Natural killer cell treated with Interleukin-12 subunit alpha and Interleukin-12 subunit beta and Interleukin-15 and Interleukin-18, amount 100 ng/mL, for 72 hours (primary cell): Measurements from ENCODE around the gene PUSL1. TPM values are rescaled to one million over a fixed set of nuclear protein-coding genes. Genes with fewer than 3 reads are reported as not detected.
"Not testable (repeated sequence)": the region's sequence is repeated elsewhere in the genome, so short reads cannot be mapped to it uniquely, and the experiment has no call there.

Experiments
- ATAC-seq, 2 donors: fragments of 150-1000 bp; cut with Tn5 transposase in 1 of 2; sonication (Bioruptor Pico), chemical (Tn5 transposase) in 1 of 2; 2 replicates each; pipeline ENCODE4 v1.10.0; 2021
- DNase-seq: peaks from one replicate; pipeline ENCODE4 v3.0.0; 2022; ENCODE audit warnings: low spot score
- H3K27ac Mint-ChIP-seq, 2 donors: 1 replicate in 1 of 2; 2 replicates in 1 of 2; pipeline ENCODE4 v1.8.0; 2022; ENCODE audit warnings: mixed read lengths in 2 of 2, mild to moderate bottlenecking in 1 of 2, moderate library complexity in 1 of 2
- H3K27me3 Mint-ChIP-seq, 2 donors: 1 replicate in 1 of 2; 2 replicates in 1 of 2; pipeline ENCODE4 v1.8.0; 2022; ENCODE audit warnings: mixed read lengths in 2 of 2
- H3K36me3 Mint-ChIP-seq: one replicate; pipeline ENCODE4 v1.8.0; 2022; ENCODE audit warnings: mixed read lengths
- H3K4me1 Mint-ChIP-seq, 2 donors: 1 replicate in 1 of 2; 2 replicates in 1 of 2; pipeline ENCODE4 v1.8.0; 2022; ENCODE audit warnings: low read depth in 2 of 2, mixed read lengths in 2 of 2, mild to moderate bottlenecking in 1 of 2
- H3K4me3 Mint-ChIP-seq: one replicate; pipeline ENCODE4 v1.8.0; 2022; ENCODE audit warnings: mixed read lengths
- H3K9me3 Mint-ChIP-seq: 2 replicates; pipeline ENCODE4 v1.8.0; 2022; ENCODE audit warnings: mixed read lengths
- total RNA-seq, 2 donors: library from RNA; stranded (reverse); gene quantifications; one replicate each; pipeline ENCODE4 v1.2.3, GENCODE V29; 2022

PUSL1 gene
- total RNA-seq, 2 donors from 2014 or later = 19.2 to 39.0 TPM

DNA sequence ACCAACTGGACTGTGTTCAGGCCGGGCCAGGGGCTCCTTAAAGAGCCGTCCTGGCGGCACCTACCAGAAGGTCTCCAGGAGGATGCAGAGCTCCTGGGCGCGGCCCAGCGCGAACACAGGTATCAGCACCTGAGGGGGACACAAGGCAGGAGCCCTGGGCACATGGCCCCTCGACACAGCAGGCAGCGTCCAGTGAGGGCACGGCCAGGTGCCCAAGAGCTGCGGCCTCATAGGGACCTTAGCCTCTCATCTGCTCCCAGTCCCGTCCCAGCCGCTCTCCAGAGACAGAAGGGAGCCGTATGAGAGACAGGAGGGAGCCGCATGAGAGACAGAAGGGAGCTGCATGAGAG is 5.8 kb downstream of the PUSL1 start:
- no peak overlapping the region for H3K27ac Mint-ChIP-seq
- no peak overlapping the region for H3K4me3 Mint-ChIP-seq

DNA sequence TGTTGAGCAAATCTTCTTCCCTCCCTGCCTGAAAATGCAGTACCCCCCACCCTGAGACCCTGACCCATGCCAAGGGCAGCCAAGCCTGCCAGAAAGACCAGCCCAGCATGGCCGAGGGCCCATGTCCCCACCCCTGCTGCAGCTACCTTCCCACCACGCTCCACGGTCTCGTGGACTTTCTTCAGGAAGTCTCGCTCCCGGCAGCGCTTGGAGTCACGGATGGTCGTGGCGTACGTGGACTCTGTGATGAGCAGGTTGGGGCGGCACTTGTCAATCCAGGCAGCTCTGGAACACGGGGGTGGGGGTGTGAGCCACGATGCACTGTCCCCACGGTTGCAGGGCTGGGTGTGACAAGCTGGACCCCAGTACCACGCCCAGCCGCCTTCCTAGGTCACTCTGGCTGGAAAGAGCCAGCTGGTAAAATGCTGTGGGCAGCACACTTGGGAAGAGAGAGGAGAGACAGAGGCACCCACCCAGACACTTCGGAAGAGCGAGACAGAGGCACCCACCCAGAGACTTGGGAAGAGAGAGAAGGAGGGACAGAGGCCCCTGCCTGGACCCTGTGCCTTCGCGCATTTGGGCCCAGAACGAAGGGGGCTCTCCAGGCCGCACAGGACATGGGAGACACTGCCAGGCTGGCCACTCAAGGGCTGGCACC is 6.4 kb downstream of the PUSL1 start:
- ATAC-seq = no peak
- Mint-ChIP-seq H3K4me1 (peaks cover 0 to 7% of the 10 kb centered on the region in 2 donors), H3K36me3 (no peaks in the 10 kb centered on the region), H3K27ac (no peak overlapping the region), H3K4me3 (no peak overlapping the region), H3K9me3 (no peaks in the 10 kb centered on the region), H3K27me3 (no peaks in the 10 kb centered on the region)
- DNase-seq = no peak

More for the DNA sequence above, 5.8 kb downstream of the PUSL1 start:
- DNase-seq (no peak), ATAC-seq (no peak)
- H3K4me1 Mint-ChIP-seq = peaks cover 0 to 3% of the 10 kb centered on the region in 2 donors
- no peaks in the 10 kb centered on the region for H3K9me3 Mint-ChIP-seq
- no peaks in the 10 kb centered on the region for H3K36me3 Mint-ChIP-seq
- H3K27me3 Mint-ChIP-seq = no peaks in the 10 kb centered on the region

GRCh38 chr1:1315435-1315954 is 7.1 kb downstream of the PUSL1 start:
- ATAC-seq = no peak
- H3K27me3 Mint-ChIP-seq = no peaks in the 10 kb centered on the region
- no peak overlapping the region for H3K27ac Mint-ChIP-seq
- H3K4me3 Mint-ChIP-seq = no peak overlapping the region
- H3K9me3 Mint-ChIP-seq = no peaks in the 10 kb centered on the region
- H3K36me3 Mint-ChIP-seq = no peaks in the 10 kb centered on the region
- no peak for DNase-seq
- H3K4me1 Mint-ChIP-seq = peaks cover 0 to 11% of the 10 kb centered on the region in 2 donors

DNA sequence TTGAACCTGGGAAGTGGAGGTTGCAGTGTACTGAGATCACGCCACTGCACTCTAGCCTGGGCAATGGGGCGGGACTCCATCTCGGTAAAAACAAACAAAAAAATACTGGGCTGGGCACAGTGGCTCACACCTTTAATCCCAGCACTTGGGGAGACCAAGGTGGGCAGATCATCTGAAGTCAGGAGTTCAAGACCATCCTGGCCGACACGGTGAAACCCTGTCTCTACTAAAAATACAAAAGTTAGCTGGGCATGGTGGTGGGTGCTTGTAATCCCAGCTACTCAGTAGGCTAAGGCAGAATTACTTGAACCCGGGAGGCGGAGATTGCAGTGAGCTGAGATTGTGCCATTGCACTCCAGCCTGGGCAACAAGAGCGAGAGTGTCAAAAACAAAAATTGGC is 7.8 kb downstream of the PUSL1 start:
- not testable (repeated sequence) for H3K9me3 Mint-ChIP-seq, H3K36me3 Mint-ChIP-seq, H3K27me3 Mint-ChIP-seq, H3K4me3 Mint-ChIP-seq, DNase-seq, ATAC-seq
- Mint-ChIP-seq H3K4me1 (peaks cover 0 to 11% of the 10 kb centered on the region in 2 donors), H3K27ac (peak overlapping the region in 1 of 2 donors; percentile 68)

DNA sequence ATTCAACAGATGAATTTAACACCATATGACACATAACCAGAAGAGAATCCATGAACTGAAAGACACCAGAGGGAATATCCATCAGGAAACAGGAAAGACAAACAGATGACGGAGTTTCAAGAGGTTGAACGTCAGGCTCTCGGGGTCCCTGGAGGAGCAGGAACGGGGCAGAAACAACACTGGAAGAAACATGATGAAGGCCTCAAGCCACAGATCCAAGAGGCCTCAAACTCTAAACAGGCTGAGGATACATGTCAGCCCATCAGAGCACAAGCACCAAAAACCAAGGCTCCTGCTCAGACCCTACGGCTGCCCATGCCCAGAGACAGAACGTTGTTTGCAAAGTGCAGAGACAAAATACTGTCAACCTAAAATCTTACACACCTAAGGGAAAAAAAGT is 9.0 kb downstream of the PUSL1 start:
- Mint-ChIP-seq H3K4me3 (no peak overlapping the region), H3K27me3 (no peaks in the 10 kb centered on the region), H3K36me3 (no peaks in the 10 kb centered on the region), H3K27ac (no peak overlapping the region), H3K4me1 (peaks cover 5 to 15% of the 10 kb centered on the region in 2 donors), H3K9me3 (no peaks in the 10 kb centered on the region)
- no peak for ATAC-seq
- no peak for DNase-seq

DNA sequence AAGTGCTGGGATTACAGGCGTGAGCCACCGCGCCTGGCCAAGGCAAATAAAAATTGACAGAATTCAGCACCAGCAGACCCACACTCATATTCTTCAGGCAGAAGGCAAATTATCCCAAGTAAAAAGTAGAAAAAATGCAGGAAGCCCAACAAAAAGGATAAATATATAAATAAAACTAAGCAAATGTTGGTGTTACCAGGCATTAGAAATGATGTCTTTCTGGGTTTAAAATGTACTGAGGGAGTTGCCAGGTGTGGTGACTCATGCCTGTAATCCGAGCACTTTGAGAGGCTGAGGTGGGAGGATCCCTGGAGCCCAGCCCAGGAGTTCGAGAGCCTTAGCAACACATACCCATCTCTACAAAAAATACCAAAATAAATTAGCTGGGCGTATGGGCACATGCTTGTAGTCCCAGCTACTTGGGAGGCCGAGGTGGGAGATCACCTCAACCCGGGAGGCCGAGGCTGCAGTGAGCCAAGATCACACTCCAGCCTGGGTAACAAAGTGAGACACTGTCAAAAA is 9.8 kb downstream of the PUSL1 start:
- ATAC-seq = no peak
- Mint-ChIP-seq H3K27me3 (no peaks in the 10 kb centered on the region), H3K27ac (no peak overlapping the region), H3K4me1 (peaks cover 13 to 19% of the 10 kb centered on the region in 2 donors), H3K36me3 (no peaks in the 10 kb centered on the region), H3K9me3 (no peaks in the 10 kb centered on the region), H3K4me3 (no peak overlapping the region)
- DNase-seq = no peak

- peak overlapping the region in 1 of 2 donors; percentile 47 for H3K27ac Mint-ChIP-seq
- DNase-seq = no peak
- no peak overlapping the region for H3K4me3 Mint-ChIP-seq
- H3K9me3 Mint-ChIP-seq = no peaks in the 10 kb centered on the region
- peaks cover 20 to 25% of the 10 kb centered on the region in 2 donors for H3K4me1 Mint-ChIP-seq
- H3K27me3 Mint-ChIP-seq = no peaks in the 10 kb centered on the region
- H3K36me3 Mint-ChIP-seq = peaks cover 6% of the 10 kb centered on the region
- ATAC-seq = no peak
These were observed 10.6 kb downstream of the PUSL1 start for GRCh38 chr1:1318777-1319645.

GRCh38 chr1:1319646-1319941 is 11.2 kb downstream of the PUSL1 start:
- Mint-ChIP-seq H3K4me3 (no peak overlapping the region), H3K27me3 (no peaks in the 10 kb centered on the region), H3K36me3 (peaks cover 6% of the 10 kb centered on the region), H3K9me3 (no peaks in the 10 kb centered on the region), H3K27ac (peak overlapping the region in 1 of 2 donors; percentile 47), H3K4me1 (peaks cover 20 to 27% of the 10 kb centered on the region in 2 donors)
- no peak for DNase-seq
- no peak for ATAC-seq

DNA sequence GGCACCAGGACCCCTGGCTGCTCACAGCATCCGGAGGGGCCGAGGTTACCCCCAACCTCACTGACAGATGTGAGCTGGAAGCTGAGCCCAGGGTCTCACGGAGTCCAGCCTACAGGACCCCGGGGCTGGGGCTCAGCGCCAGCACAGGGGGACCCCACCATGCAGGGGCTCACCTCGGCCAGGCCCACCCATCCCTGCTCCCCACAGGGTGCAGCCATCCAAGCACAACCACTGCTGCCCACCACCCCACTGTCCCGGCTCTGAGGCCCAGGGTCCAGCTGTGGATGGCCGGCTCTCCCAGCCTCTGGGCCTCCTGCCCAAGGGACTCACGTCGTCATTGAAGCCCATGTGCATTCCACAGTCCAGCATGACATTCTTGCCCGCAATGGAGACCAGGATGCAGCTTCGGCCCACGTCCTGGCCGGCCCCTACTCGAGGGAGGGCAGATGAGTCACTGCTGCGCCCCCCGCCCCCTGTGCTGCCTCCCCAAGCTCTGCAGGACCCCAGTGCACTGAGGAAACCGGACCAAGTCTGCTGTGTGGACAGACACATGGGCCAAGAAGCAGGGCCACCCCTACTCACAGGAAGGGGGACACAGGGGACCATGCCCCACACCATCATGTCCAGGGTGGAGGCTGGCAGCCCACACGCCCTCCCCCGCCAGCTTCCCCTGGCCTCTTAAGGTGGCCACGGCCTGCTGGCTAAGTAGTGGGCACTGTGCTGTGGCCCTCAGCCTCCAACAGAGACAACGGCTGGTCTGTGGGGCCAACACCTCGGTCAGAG is 12.5 kb downstream of the PUSL1 start:
- peaks cover 6% of the 10 kb centered on the region for H3K36me3 Mint-ChIP-seq
- no peaks in the 10 kb centered on the region for H3K27me3 Mint-ChIP-seq
- H3K27ac Mint-ChIP-seq = no peak overlapping the region
- DNase-seq = no peak
- H3K4me3 Mint-ChIP-seq = no peak overlapping the region
- H3K4me1 Mint-ChIP-seq = peaks cover 20 to 25% of the 10 kb centered on the region in 2 donors
- no peak for ATAC-seq
- H3K9me3 Mint-ChIP-seq = no peaks in the 10 kb centered on the region

DNA sequence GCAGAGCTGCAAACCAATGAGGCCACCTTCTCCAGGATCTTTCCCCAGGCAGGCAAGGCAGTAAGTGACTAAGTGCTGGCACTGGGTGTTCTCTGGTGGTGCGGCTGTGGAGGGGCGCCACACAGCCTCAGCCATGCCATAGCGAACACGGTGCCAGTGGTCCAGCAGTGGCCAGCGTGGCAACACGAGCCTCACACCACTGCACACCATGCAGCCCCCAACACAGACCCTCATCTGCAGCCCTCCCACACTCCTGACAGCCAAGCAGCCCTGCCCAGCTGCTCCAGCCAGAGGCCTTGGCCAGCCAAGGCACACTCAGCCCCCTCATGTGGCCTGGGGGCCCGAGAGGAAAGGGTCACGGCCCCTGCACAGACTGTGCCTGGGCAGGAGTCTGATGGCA is 13.1 kb downstream of the PUSL1 start:
- ATAC-seq (no peak), DNase-seq (no peak)
- Mint-ChIP-seq H3K27ac (no peak overlapping the region), H3K4me3 (no peak overlapping the region), H3K36me3 (peaks cover 6% of the 10 kb centered on the region), H3K4me1 (peaks cover 20 to 28% of the 10 kb centered on the region in 2 donors), H3K9me3 (no peaks in the 10 kb centered on the region), H3K27me3 (no peaks in the 10 kb centered on the region)

- H3K27ac Mint-ChIP-seq = peak overlapping the region in 1 of 2 donors; percentile 94
- H3K36me3 Mint-ChIP-seq = peaks cover 6% of the 10 kb centered on the region
- ATAC-seq = no peak
- DNase-seq = no peak
- H3K9me3 Mint-ChIP-seq = no peaks in the 10 kb centered on the region
- H3K27me3 Mint-ChIP-seq = no peaks in the 10 kb centered on the region
- peaks cover 20 to 28% of the 10 kb centered on the region in 2 donors for H3K4me1 Mint-ChIP-seq
- H3K4me3 Mint-ChIP-seq = peak overlapping the region; percentile 84
These were observed 14.0 kb downstream of the PUSL1 start for GRCh38 chr1:1322418-1322817.

- Mint-ChIP-seq H3K27me3 (no peaks in the 10 kb centered on the region), H3K27ac (peak overlapping the region in 1 of 2 donors; percentile 94), H3K4me3 (peak overlapping the region; percentile 99), H3K4me1 (peaks cover 20 to 28% of the 10 kb centered on the region in 2 donors), H3K9me3 (no peaks in the 10 kb centered on the region), H3K36me3 (peaks cover 6% of the 10 kb centered on the region)
- no peak for DNase-seq
- ATAC-seq = no peak
These were observed 14.6 kb downstream of the PUSL1 start for GRCh38 chr1:1322952-1323351.

DNA sequence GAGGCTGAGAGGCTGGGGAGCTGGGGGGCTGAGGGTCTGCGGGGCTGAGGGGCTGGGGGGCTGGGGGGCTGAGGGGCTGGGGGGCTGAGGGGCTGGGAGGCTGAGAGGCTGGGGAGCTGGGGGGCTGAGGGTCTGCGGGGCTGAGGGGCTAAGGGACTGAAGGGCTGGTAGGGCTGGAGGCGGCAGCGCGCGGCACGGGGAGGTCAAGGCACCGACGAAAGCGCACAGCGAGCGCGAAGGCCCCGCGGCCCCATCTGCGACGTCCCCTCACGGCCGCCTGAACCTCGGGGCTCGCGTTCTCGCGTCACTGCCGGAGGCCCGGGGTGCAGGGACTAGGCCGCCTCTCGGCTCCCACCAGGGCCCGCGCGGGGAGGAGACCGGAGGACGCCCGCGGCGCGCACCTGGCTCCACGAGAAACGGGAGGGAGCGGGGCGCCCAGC is 15.7 kb downstream of the PUSL1 start:
- peak overlapping the region; percentile 51 to 80 for H3K27ac Mint-ChIP-seq
- peaks cover 6% of the 10 kb centered on the region for H3K36me3 Mint-ChIP-seq
- ATAC-seq (peak; percentile 55 to 58), DNase-seq (no peak)
- peak overlapping the region; percentile 85 for H3K4me3 Mint-ChIP-seq
- no peaks in the 10 kb centered on the region for H3K9me3 Mint-ChIP-seq
- peaks cover 20 to 28% of the 10 kb centered on the region in 2 donors for H3K4me1 Mint-ChIP-seq
- H3K27me3 Mint-ChIP-seq = no peaks in the 10 kb centered on the region
